Hepatocyte (in vitro differentiated cells): ENCODE results near the gene SUPT4H1. TPM values are rescaled to one million over a fixed set of nuclear protein-coding genes. Genes with fewer than 3 reads are reported as not detected.
A peak's percentile ranks its signal among the peaks of the same experiment; 100 is the strongest.

Source experiments
- DNase-seq: peaks from one replicate; pipeline ENCODE4 v3.0.0-alpha.2; 2016; ENCODE audit warnings: low spot score
- H2AFZ ChIP-seq: fragments of 200-600 bp; sonication (generic); 2 replicates; pipeline ENCODE4 v1.6.0; 2016; ENCODE audit warnings: antibody characterized with exemption, mild to moderate bottlenecking
- H3K27ac ChIP-seq: fragments of 200-600 bp; sonication (generic); 2 replicates; pipeline ENCODE4 v1.5.1; 2016; ENCODE audit warnings: mild to moderate bottlenecking
- H3K27me3 ChIP-seq: fragments of 200-600 bp; sonication (generic); 2 replicates; pipeline ENCODE4 v1.6.1; 2016
- H3K36me3 ChIP-seq: fragments of 200-600 bp; sonication (generic); replicated peaks from 2 replicates; pipeline ENCODE4 v1.5.1; 2016; ENCODE audit warnings: low read depth; ENCODE audit not compliant: insufficient read depth
- H3K4me1 ChIP-seq: fragments of 200-600 bp; sonication (generic); 2 replicates; pipeline ENCODE4 v1.5.1; 2016; ENCODE audit warnings: mild to moderate bottlenecking, moderate library complexity; ENCODE audit not compliant: insufficient read depth
- H3K4me2 ChIP-seq: fragments of 200-600 bp; sonication (generic); 2 replicates; pipeline ENCODE4 v1.6.0; 2016
- H3K4me3 ChIP-seq: fragments of 200-600 bp; sonication (generic); 2 replicates; pipeline ENCODE4 v1.5.1; 2016; ENCODE audit warnings: mild to moderate bottlenecking
- H3K79me2 ChIP-seq: fragments of 200-600 bp; sonication (generic); 2 replicates; pipeline ENCODE4 v1.6.0; 2017; ENCODE audit warnings: mild to moderate bottlenecking
- H3K9me2 ChIP-seq: fragments of 200-600 bp; sonication (generic); replicated peaks from 2 replicates; pipeline ENCODE4 v1.6.0; 2017; ENCODE audit warnings: mild to moderate bottlenecking; ENCODE audit not compliant: insufficient read depth
- H3K9me3 ChIP-seq: fragments of 200-600 bp; sonication (generic); 2 replicates; pipeline ENCODE4 v1.5.1; 2016; ENCODE audit warnings: low read depth, mild to moderate bottlenecking
- H4K20me1 ChIP-seq: fragments of 200-600 bp; sonication (generic); 2 replicates; pipeline ENCODE4 v1.6.0; 2016; ENCODE audit warnings: mild to moderate bottlenecking; ENCODE audit not compliant: insufficient read depth, poor library complexity, severe bottlenecking
- EZH2 ChIP-seq: fragments of 200-600 bp; sonication (generic); IDR thresholded peaks from 2 replicates; pipeline ENCODE4 v1.6.1; 2016; ENCODE audit warnings: antibody characterized with exemption, mild to moderate bottlenecking, borderline replicate concordance
- EZH2phosphoT487 ChIP-seq: fragments of 200-600 bp; sonication (generic); IDR thresholded peaks from one replicate; pipeline ENCODE4 v1.6.1; 2018; ENCODE audit warnings: antibody characterized with exemption, mild to moderate bottlenecking, low read depth, moderate library complexity; ENCODE audit not compliant: unreplicated experiment, severe bottlenecking
- WGBS: methylation state at CpG from one replicate; pipeline ENCODE4 v1.1.6; 2016; ENCODE audit warnings: low lambda C conversion rate; ENCODE audit errors: missing lambda C conversion rate; 5-methylcytosine and 5-hydroxymethylcytosine counted together
- polyA plus RNA-seq: library from polyadenylated mRNA; unstranded; fragments of >200 nt; fragmentation: Nextera tagmentation; extraction: Ambion mirVana; gene quantifications from 2 replicates; pipeline ENCODE4 v1.2.1, GENCODE V29; 2016
- total RNA-seq: library from RNA; depleted of rRNA; stranded (reverse); fragments of >200 nt; gene quantifications from 2 replicates; pipeline ENCODE4 v1.2.3, GENCODE V29; 2014
- TF ChIP-seq, protein P1 (sequence below): fragments of 200-600 bp; sonication (generic); IDR thresholded peaks from 2 replicates; pipeline ENCODE4 v1.5.1; 2016; ENCODE audit warnings: antibody characterized with exemption, mild to moderate bottlenecking; ENCODE audit not compliant: poor library complexity

The SUPT4H1 gene
- total and polyA plus RNA-seq, 2 experiments from 2014 or later = 54.5 to 108 TPM

GRCh38 chr17:58375256-58375655, 23.3 kb upstream of the SUPT4H1 start:
- H3K9me3 ChIP-seq = no peaks in the 10 kb centered on the region

GRCh38 chr17:58373923-58374322, 21.9 kb upstream of the SUPT4H1 start:
- Histone ChIP-seq H3K9me2 (no peaks in the 10 kb centered on the region), H3K36me3 (no peaks in the 10 kb centered on the region), H3K4me2 (no peak overlapping the region), H3K27ac (no peak overlapping the region), H2AFZ (no peak overlapping the region), H3K4me1 (peaks cover 42% of the 10 kb centered on the region), H3K79me2 (peaks cover 63% of the 10 kb centered on the region), H3K27me3 (no peaks in the 10 kb centered on the region), H3K9me3 (no peaks in the 10 kb centered on the region), H3K4me3 (no peak overlapping the region), H4K20me1 (no peaks in the 10 kb centered on the region)
- WGBS = 100% methylated on average over 1 of the region's 1 CpG
- TF ChIP-seq, protein P1, sequence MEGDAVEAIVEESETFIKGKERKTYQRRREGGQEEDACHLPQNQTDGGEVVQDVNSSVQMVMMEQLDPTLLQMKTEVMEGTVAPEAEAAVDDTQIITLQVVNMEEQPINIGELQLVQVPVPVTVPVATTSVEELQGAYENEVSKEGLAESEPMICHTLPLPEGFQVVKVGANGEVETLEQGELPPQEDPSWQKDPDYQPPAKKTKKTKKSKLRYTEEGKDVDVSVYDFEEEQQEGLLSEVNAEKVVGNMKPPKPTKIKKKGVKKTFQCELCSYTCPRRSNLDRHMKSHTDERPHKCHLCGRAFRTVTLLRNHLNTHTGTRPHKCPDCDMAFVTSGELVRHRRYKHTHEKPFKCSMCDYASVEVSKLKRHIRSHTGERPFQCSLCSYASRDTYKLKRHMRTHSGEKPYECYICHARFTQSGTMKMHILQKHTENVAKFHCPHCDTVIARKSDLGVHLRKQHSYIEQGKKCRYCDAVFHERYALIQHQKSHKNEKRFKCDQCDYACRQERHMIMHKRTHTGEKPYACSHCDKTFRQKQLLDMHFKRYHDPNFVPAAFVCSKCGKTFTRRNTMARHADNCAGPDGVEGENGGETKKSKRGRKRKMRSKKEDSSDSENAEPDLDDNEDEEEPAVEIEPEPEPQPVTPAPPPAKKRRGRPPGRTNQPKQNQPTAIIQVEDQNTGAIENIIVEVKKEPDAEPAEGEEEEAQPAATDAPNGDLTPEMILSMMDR = no peak
- TF ChIP-seq EZH2 (no peak), EZH2phosphoT487 (no peak)
- no peak for DNase-seq

More at GRCh38 chr17:58375256-58375655, 23.3 kb upstream of the SUPT4H1 start:
- TF ChIP-seq EZH2phosphoT487 = no peak
- TF ChIP-seq, protein P1 = no peak
- TF ChIP-seq EZH2 = no peak
- peaks cover 76% of the 10 kb centered on the region for H3K79me2 ChIP-seq
- DNase-seq = no peak
- H3K27ac ChIP-seq = peak overlapping the region; percentile 28
- H3K4me3 ChIP-seq = no peak overlapping the region
- H3K4me1 ChIP-seq = peaks cover 46% of the 10 kb centered on the region
- H2AFZ ChIP-seq = no peak overlapping the region
- no peaks in the 10 kb centered on the region for H3K9me2 ChIP-seq
- H3K36me3 ChIP-seq = no peaks in the 10 kb centered on the region
- H3K27me3 ChIP-seq = no peaks in the 10 kb centered on the region
- no peaks in the 10 kb centered on the region for H4K20me1 ChIP-seq
- H3K4me2 ChIP-seq = peak overlapping the region; percentile 15
- 69% methylated on average over 5 of the region's 5 CpGs for WGBS

GRCh38 chr17:58373003-58373402, 21.0 kb upstream of the SUPT4H1 start:
- H3K27ac ChIP-seq = no peak overlapping the region
- H3K9me3 ChIP-seq = no peaks in the 10 kb centered on the region
- no peak for DNase-seq
- 94% methylated on average over 5 of the region's 5 CpGs for WGBS
- H4K20me1 ChIP-seq = no peaks in the 10 kb centered on the region
- no peaks in the 10 kb centered on the region for H3K9me2 ChIP-seq
- TF ChIP-seq, protein P1 = no peak
- TF ChIP-seq EZH2 (no peak), EZH2phosphoT487 (no peak)
- H3K4me2 ChIP-seq = no peak overlapping the region
- no peaks in the 10 kb centered on the region for H3K36me3 ChIP-seq
- H3K4me3 ChIP-seq = no peak overlapping the region
- H3K27me3 ChIP-seq = no peaks in the 10 kb centered on the region
- no peak overlapping the region for H2AFZ ChIP-seq
- peaks cover 56% of the 10 kb centered on the region for H3K79me2 ChIP-seq
- H3K4me1 ChIP-seq = peaks cover 40% of the 10 kb centered on the region
